Measurements from ENCODE around the gene CNOT6L. TPM values are rescaled to one million over a fixed set of nuclear protein-coding genes. Genes with fewer than 3 reads are reported as not detected.

CNOT6L gene
- total RNA-seq, 1 donor from 2014 or later, result 46.9 TPM

DNA sequence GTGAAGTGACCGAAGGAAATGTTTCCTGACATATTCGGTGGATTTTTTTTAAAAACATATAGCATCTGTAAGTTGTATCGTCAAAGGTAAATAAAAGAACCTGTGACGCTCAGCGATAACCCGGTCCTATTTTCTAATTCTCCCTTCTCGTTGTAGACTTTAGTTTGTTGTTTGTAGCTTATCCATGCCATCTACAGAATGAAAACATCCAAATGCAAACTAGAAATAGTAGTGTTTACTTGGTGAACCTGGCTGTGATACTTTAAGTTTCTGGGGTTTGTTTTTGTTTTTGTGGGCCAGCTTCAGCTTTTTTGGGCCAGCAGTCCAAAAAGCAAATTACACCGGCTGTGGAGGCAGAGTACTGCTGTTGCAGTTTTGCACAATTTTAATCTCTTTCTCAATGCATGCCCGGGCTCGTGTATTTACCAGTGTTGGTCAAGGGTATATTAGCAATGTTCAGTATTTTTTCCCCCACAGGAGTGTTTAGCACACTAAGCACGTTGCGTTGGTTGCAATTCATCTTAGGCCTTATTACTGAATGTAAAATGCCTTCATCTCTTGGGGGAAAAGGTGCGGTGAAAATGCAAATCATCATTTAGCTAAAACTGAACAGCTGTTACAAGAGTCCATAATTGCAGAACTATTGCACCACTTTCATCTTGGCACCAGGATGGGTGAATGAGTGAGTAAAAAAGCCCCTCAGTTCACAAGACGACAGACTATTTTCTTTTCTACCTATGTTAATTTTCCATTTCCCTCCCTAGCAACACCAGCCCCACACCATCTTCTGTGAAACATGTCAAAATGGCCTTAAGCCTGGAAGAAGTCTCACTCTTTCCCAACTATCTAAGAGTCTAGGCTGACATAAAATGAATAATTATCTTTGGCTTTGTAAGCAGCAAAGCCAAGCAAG lies 1.7 kb upstream of the CNOT6L start:
- peak; percentile 18 for DNase-seq (ENCODE audit: low spot score)

DNA sequence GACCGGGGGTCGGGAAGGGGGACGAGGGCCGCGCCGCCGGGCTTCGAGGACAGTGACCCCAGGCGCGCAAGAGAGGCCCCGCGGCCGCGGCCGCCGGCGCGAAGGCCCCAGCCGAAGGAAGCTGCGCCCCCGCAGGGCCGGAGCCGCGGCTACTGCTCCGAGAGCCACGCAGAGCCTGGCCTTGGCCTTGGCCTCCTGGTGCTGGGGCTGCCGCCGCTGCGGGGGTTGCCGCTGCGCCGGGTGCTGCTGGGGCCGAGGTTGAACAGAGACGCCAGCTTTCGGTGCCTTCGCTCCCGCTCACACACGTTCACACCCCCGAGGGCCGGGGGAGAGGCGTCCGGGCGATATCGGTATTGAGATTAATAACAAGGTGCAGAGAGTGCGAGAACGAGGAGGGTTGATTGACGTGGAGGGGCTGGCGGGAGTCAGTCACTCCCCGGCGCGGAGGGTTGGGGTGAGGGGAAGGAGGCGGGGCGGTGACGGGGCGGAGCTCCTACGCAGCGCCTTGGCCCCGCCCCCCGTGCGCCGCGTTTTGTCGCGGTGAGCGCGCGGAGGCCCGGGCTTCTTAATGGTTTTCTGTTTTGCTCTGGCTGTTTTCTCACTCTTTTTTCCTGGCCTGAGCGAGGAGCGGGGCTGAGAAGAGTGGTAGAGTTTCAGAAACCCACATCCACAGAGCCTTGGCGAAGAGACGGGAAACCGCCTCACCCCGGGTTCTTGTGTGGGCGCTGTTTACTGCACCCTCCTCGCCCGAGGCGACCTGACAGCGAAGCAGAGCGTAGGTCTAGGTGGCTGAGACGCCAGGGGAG lies 878 bp upstream of the CNOT6L start:
- peak; percentile 93 for DNase-seq (ENCODE audit: low spot score)

DNA sequence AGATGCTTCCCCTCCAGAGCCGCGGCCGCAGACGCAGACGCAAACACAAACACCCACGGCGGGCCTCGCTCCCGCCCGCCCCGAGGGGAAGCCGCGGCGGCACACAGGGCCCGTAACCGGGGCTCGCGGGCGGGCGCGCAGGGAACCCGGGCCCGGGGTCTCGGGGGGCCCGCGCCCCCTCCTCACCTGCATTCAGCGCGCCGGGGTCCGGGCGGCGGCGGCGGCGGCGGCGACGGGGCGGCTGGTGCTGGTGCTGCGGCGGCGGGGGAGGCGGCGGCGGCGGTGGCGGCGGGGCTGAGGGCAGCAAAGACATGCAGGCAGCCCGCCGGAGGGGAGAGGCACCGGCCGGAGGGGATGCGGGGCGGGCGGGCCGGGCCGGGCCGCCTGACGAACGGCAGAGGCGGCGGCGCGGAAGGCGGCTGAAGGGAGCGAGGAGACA lies 255 bp upstream of the CNOT6L start:
- DNase-seq (ENCODE audit: low spot score), result no peak

DNA sequence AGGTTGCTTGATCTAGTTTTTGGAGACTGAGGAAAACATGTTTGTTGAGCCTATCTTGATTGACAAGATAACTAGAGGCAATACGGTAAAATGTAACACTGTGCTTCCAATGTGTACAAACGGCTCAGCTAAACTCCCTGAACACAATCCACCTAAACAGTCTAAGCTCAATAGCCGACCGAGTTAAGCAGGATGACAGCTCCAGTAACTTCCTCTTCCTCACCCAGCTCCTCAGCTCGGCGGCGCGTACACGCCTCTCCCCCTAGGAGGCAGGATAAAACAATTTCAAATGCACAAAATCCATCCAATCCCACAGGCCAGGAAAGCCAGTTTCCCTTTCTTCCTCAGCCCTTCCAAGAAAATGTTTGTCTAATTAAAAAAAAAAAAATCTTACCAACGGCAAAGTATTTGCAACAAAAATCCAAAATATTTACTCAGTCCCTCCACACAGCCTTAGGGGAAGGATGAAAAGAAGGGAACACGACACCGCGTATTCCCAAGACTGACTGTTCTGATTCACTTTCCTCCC lies 1.0 kb downstream of the CNOT6L start:
- DNase-seq (ENCODE audit: low spot score), result peak; percentile 90

DNA sequence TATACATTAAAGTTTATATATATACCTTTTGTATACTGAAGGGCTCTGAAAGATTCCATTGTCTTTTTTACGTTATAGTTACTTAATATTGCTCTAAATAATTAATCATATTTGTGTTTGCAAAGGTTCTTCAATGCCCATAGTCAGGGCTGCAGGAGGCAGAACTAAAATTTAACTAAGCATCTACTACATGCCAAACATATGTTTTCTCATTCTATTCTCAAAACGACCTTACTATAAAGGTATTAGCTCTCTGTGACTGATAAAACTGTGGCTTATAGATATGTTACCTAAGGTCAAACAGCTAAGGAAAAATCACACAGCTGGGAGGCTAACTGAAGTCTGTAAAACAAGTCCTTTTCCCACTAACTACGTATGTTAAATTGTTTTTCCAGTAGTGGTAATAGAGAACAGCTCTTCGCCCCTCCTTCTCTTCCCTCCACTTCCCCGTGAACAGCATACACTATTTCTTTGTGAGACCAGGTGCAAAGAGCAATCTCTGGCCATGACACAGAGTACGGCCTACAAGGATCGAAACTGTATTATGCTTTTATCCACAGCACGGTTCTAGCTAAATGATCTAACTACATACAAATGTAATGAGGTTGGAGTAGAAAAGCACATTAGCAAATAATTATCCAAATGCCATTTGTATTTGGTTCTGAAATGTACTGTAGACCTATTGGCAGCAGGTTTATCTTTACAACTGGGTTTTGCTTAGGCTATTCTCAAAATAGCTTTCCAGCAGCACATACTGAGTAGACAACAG lies 1.7 kb downstream of the CNOT6L start:
- DNase-seq (ENCODE audit: low spot score), result peak; percentile 3

DNA sequence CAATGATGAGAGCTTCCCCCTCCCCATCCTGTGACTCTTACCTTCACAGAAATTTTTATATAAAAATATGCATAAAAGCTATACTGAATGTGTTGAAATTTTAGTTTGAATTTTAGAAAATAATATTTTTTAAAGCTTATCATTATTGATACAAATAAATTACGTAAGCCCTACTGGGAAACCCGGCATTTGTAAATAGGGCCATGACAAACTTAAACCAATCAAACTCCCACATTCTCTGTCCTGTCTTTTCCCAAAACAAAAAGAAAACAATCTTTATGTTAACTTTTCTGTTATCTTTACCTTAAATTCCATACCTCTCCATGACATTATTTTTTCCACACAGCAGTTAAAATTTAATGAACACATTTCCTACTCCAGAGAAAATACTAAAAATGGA lies 2.6 kb downstream of the CNOT6L start:
- no peak for DNase-seq (ENCODE audit: low spot score)

DNA sequence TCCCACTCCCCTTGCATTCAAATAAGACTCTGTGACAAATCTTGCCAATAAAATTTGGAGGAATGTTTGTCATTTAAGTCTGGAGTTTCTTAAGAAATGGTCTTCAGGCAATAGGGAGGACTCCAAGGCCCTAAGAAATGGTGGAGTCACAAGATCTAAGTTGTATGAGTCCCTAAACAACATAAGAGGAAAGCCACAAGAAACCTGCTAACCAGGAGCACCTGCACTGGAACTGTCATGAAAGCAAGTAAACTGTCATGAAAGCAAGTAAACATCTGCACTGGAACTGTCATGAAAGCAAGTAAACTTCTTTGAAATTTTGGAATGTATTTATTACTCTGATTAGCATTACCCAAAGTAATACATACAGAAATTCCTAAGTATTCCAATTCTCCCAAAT lies 3.5 kb downstream of the CNOT6L start:
- DNase-seq (ENCODE audit: low spot score), result no peak

DNA sequence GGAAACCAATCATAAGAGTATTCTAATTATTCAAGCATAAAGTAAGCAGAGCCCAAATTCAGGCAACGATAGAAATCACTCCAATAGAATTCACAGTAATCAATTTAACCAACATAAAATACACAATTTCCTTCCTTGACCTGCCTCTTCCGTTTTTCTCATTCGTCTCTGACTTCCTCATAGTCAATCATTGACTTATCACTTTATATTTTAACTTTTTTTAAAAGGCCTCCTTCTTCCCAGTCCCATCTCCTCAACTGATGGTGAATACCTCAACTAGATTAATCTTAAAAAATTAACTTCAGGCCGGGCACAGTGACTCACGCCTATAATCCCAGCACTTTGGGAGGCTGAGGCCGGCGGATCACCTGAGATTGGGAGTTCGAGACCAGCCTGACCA lies 13.3 kb downstream of the CNOT6L start:
- no peak for DNase-seq (ENCODE audit: low spot score)

DNA sequence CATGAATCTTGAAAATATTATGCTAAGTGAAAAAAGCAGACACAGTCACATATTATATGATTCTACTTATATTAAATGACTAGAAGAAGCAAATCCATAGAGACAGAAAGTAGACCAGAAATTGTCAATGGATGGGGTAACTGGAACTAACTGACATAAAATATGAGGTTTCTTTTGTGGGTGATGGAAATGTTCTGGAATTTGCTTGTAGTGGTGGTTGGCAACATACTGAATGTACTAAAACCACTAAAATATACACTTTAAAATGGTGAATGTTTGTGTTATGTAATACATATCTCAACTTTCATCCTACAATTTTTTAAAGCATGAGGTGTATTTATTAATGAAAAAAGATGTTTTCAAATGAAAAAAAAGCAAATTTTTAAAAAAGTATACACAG lies 14.7 kb downstream of the CNOT6L start:
- DNase-seq (ENCODE audit: low spot score), result no peak

DNA sequence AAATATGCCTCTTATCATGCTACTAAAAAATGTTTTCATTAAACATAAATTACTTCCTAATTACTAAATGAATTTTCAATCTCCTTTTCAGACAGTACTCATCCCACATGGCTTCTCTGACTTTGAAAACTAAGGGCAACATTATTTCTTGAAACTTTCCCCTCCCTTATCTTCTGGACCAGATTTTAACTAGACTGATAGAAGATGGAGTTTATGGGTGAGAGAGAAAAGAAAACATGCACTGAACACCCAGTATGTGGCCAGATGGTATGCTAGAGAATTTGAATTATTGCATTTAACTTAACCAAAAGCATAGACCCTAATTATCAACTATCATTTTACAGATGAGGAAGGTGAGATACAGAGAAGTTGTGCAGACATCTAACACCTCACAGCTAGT lies 16.8 kb downstream of the CNOT6L start:
- DNase-seq (ENCODE audit: low spot score), result no peak

DNA sequence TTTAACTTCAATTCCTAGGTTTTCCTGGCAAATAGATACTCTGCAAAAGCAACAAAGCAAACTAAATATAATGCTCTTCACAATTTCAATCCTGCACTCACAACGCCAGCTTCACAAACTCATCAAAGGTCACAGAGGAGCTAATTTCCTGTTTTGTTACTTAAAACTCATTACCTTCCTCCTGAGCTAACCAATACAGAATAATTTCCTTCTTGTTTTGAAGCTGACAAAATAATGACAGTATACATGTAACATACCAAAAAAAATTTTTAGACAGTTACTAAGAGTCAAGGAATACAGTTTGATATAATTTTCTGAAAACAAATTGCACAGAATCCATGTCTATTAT lies 17.9 kb downstream of the CNOT6L start:
- no peak for DNase-seq (ENCODE audit: low spot score)

DNA sequence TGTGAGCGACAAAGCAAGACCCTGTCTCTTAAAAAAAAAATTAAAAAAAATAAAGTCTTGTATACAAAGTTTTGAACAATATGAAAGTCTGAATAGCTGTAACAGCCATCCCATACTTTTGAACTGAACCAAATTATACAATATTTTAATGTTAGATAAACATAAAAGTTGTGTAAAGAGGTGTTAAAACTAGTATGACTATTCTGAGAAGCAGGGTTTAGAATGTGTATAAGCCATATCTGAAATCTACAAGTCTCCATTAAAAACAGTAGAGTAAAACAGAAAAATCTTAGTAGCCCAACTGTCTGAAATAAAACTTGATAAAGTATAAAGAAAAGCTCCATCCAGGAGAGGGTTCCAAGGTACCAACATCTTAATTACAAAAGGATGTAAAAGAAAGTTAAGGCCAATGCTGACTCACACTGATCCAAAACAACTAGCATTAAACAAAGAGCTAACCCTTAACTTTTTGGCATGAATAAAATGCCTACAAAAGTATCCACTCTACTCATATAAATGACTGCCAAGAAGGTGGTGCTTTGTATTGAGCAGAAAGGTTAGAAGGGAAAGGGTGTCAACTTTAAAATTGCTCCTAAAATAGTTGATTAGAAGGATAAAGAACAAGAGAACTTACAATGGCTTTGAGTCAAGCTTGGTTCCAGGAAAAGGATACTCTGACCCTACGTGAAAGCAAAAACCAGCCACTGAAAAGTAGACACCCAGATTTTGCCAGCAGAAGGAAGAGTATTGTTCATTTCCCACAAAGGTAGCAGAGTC lies 18.5 kb downstream of the CNOT6L start:
- no peak for DNase-seq (ENCODE audit: low spot score)

DNA sequence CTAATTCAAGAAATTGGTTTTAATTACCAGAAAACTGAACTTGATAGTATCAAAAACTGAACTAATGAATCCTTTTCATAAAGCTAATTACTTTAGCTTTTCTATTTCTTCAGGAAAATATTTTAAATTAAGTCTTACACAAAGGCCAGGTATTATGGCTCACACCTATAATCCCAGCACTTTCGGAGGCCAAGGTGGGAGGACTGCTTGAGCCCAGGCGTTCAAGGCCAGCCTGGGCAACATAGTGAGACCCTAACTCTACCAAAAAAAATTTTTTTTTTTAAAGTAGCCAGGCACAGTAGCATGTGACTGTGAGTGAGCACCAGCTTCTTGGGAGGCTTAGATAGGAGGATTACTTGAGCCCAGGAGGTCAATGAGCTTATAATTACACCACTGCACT lies 19.1 kb downstream of the CNOT6L start:
- DNase-seq (ENCODE audit: low spot score), result no peak

DNA sequence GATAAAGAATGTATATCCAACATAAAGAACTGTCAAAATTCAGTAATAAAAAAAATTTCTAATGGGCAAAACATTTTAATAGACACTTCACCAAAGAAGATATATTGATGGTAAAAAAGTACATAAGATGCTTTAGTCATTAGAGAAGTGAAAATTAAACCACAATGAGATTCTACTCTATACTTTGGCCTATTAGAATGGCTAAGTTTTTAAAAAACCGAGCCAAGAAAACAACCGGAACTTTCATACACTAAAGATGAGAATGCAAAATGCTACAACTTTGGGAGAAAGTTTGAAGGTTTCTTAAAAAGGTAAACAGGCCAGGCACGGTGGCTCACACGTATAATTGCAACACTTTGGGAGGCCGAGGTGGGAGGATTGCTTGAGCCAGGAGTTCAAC lies 20.8 kb downstream of the CNOT6L start:
- no peak for DNase-seq (ENCODE audit: low spot score)

DNA sequence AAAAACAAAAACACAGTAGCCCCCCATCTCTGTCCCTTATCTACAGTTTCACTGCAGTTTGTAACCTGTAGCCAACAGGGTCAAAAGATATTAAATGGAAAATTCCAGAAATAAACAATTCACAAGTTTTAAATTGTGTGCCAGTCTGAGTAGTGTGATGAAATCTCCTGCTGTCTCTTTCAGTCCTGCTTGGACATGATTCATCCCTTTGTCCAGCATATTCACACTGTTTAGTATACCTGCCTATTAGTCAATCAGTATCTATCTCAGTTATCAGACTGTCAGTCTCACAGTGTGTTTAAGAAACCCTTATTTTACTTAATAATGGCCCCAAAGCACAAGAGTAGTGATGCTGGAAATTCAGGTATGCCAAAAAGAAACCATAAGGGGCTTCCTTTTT lies 21.9 kb downstream of the CNOT6L start:
- no peak for DNase-seq (ENCODE audit: low spot score)

DNA sequence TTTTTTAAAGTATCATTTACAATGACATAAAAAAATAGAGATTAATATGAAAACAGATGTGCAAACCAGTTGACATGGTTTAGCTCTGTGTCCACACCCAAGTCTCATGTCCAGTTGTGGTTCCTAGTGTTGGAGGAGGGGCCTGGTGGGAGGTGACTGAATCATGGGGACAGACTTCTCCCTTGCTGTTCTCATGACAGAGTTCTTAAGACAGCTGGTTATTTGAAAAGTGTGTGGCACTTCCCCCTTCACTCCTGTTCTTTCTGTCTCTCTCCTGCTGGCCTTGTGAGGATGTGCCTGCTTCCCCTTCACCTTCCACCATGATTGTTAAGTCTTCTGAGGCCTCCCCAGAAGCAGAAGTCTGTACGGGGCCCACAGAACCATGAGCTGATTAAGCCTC lies 23.8 kb downstream of the CNOT6L start:
- DNase-seq (ENCODE audit: low spot score), result no peak

DNA sequence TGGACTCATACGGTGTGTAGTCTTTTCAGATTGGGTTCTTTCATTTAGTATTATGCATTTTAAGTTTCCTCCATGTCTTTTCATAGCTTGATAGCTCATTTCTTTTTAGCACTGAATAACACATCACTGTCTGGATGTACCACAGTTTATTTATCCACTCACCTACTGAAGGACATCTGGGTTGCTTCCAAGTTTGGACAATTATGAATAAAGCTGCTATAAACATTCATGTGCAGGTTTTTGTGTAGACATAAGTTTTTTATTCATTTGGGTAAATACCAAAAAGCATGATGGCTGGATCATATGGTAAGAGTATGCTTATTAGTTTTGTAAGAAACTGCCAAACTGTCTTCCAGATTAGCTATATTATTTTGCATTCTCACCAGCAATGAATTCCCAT lies 29.0 kb downstream of the CNOT6L start:
- DNase-seq (ENCODE audit: low spot score), result no peak

DNA sequence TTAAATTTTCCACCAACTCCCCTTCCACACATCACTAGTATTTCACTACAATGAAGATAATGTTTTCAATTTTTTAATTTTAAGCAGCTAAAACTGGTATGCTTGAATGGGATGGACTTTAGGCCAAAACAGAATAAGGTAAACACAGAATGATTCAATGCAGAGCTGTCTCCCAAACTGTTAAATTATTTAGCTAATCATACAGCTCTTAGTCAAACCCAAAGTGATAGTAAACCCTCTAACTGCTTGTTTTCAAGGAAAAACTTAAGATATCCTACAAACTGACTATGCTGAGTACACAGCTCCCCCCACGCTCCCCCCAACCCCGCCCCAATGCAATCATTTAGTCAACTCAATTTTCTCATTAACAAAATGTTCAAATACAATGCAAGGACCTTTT lies 30.2 kb downstream of the CNOT6L start:
- no peak for DNase-seq (ENCODE audit: low spot score)

DNA sequence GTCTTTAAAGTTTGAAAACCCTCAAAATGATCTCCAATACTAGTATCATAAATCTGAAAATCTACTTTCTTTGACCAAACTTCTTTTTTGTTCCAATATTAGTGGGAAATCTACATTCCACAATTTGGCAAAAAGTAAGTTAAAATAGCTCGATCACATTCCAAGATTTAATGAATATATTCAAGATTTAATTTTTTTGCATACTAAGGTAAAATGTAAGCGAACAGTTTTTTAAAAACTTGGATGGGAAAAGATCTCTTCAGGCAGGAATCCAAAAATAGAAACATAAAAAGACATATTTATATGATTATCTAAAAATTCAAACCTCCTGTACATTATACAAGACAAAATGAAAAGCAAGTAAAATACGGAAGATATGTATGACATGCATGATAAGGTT lies 31.2 kb downstream of the CNOT6L start:
- no peak for DNase-seq (ENCODE audit: low spot score)

DNA sequence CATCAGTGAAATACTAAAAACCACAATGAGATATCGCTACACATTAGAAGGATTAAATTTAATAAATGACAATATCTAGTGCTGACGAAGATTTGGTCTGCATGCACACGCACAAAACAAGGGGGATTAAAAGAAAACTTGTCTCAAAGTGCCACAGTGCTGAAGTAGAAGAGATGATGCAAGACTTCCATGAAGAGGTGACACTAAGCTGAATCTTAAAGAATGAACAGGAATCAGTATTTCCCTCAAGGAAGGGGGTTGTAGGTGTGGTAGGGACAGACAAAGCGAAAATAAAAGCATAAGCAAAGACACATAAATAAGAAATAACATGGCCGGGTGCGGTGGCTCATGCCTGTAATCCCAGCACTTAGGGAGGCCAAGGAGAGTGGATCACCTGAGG lies 33.5 kb downstream of the CNOT6L start:
- no peak for DNase-seq (ENCODE audit: low spot score)

DNA sequence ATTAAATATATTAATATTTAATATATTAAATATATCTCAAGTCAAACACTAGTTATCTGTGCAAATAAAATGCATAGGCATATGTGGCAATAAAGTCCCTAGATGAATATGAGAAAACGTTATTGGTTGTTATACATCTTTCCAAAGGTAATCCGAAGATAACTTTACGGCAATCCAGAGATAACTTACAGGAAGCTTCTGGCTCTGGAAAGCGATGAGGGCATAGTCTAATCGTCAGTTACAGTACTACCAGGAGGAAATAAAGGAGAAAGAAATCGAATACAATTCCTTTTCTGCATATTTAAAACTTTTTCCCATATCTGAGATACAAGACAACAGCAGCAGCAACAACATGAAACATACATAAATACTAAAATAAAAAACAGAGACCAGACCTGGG lies 35.3 kb downstream of the CNOT6L start:
- DNase-seq (ENCODE audit: low spot score), result no peak

Data from umbilical cord (tissue), 2 donors.